HG03045 (cell line): ENCODE results near the gene SLC44A3.

Experiments
- ATAC-seq: cut with Tn5 transposase; IDR thresholded peaks from one replicate; pipeline ENCODE4 v1.9.1; 2021; ENCODE audit warnings: mild to moderate bottlenecking, moderate library complexity; ENCODE audit not compliant: unreplicated experiment

SLC44A3 gene

GRCh38 chr1:94872771-94873495, 52.8 kb downstream of the SLC44A3 start:
- no peak for ATAC-seq

DNA sequence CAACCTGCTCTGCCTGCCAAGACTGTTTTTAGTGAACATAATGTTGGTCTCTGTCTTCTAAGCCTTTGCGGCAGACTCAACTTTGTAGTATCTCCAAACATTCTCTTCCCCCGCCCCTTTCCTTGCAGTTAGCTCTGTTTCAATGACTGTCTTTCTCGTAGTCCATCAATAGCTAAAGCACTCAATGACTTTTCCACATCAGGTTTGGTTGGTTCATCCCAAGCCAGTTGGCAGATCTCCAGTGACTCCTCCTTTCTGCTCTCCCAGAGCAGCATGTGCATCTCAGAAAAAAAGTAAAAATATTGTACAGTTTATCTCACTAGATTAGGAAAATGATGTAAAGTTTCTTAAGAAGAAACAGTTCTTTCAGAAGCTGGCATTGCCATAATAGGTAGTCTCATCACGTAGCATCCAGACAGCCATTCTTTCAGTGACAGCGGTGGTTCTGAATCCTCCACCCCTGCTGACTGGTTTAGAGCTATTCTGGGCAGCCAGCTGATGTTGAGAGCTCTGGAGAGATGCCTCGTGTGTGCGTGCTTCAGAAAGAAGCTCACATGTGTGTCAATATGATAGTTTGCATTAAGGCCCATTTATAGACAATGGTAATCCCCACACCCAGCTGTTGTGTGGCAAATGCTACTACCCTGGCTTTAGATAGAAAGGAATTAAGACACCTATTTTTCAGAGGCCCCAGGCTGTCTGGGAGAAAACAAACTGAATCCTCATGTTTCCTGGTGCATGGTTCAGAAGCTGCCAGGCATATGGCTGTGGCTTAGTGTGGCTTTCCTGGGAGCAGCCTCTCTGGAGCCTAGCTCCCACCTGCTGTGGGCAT, 53.6 kb downstream of the SLC44A3 start:
- ATAC-seq: no peak

GRCh38 chr1:94874423-94874822, 54.3 kb downstream of the SLC44A3 start:
- ATAC-seq: no peak

DNA sequence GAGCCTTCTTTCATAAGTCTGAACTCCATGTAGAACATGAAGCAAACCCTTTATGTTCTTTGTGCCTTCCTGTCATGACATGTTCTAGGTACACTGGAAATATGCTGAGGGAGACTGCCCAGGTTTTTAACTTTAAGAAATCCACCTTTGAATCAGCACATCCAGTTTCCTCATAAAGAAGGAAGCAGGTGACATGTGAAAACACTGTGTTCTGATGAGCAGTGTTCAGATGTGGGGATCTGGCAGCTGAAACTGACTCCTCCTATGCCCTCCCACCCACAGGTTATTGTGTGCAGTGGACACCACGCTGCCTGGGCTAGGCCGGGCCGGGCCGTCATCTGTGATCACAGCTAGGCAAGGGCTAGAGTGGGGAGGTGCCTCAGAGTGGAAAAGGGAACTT, 55.6 kb downstream of the SLC44A3 start:
- ATAC-seq: no peak

GRCh38 chr1:94876362-94876761, 56.2 kb downstream of the SLC44A3 start:
- no peak for ATAC-seq

DNA sequence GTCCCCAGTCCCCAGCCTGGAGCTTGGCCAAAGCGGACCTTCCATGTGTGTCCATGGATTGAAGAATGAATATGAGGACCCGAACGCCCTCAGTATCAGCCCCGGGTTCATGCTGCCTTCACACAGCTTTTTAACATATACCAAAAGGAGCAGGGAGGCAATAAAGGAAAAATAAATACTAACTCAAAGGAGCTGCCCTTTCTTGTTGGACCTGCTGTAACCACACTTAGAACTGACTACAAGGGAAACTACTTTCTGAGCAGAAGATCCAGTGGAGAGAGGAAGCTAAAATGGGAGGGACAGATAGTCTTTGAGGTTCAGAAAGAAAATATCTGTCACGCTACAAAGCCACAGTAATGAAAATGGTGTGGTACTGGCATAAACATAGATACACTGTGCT, 58.2 kb downstream of the SLC44A3 start:
- ATAC-seq: no peak

DNA sequence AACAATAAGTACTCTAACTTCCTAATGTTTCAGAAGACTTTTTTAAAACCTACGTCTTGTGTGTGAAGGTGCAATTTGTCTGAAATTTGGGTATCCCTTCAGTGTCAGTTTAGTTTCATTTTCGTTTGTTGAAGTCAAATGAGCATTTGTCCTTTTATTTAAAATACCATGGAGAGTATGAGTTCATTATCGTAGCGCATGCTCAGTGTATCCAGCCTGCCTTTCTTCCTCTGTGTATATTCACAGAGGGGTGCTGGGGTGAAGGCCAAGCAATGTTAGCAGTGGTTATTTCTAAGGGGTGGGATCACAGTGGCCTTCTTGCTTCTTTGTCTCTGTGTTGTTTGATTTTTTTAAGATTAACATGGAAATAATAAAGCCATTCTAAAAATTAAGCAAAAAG, 63.5 kb downstream of the SLC44A3 start:
- ATAC-seq: no peak

DNA sequence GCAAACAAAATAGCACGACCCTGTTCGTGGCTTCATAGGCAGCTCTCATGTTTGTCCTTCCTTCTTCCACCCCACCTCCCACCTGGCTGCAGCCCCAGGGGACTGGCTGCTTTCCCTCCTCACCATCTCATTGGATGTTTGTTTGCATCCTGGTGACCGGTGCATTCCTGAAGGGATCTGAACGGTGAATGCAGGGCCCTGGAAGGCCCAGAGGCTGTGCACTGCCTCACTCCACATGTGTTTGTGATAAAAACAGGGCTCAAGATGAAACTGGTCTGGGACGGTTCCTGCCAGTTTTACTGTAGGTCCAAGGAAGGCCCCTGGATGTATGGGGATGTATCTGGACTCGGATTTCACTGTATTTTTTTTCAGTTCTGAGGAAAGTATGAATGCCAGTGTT, 63.9 kb downstream of the SLC44A3 start:
- no peak for ATAC-seq

- no peak for ATAC-seq
These were observed 64.3 kb downstream of the SLC44A3 start for GRCh38 chr1:94884507-94884906.

GRCh38 chr1:94886361-94886760, 66.2 kb downstream of the SLC44A3 start:
- no peak for ATAC-seq

GRCh38 chr1:94887106-94887505, 66.9 kb downstream of the SLC44A3 start:
- ATAC-seq: no peak

- no peak for ATAC-seq
These were observed 67.5 kb downstream of the SLC44A3 start for GRCh38 chr1:94887603-94888171.

DNA sequence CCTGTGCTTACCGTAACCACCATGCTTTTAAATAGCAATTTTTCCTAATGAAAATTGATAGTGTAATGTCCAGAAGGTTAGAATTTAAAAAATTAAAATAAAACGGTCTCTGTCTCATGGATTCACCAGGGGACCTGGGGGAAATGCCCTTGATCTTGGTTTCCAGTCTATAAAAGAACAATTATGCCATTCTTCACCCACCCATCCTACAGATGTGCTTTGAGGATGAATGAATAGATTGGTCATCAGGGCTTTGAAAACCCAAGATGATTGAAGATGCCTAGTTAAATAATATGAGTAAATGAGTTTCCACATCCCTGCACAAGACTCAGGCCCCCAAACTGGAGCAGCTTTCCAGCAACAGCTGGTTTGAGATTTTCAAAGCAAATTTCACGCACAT, 68.0 kb downstream of the SLC44A3 start:
- ATAC-seq: no peak

DNA sequence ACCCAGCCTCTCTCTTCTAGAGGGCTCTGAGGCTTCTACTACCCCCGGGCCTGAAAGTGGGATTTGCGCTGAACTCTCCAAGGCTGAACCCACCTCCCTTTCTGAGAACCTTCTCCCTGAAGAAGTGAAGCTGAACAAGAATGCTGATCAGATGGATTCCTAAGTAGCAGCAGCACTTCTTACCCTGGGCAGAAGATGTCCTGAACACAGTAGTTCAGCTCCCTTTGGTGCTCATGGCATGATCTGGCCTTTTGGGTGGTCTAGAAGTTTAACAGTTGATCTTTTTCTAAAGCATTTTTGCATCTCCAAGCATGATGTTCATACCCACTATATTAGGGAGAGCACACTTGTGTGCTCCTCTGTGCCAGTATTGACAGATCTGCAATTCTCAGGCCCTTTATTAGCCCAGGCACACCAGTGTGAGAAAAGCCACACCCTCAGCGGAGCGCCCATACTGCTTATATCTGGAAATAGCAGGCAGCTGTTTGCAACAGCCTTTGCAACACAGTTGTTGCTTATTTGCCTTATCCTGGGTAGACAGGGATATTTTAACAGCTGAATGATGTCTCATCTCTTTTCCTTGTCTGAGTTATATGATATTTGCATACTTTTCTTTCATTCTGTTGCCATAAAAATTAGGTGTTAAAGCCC, 72.6 kb downstream of the SLC44A3 start:
- no peak for ATAC-seq

GRCh38 chr1:94894630-94895029, 74.5 kb downstream of the SLC44A3 start:
- no peak for ATAC-seq

- ATAC-seq: no peak
These were observed 75.4 kb downstream of the SLC44A3 start for GRCh38 chr1:94895518-94895917.

DNA sequence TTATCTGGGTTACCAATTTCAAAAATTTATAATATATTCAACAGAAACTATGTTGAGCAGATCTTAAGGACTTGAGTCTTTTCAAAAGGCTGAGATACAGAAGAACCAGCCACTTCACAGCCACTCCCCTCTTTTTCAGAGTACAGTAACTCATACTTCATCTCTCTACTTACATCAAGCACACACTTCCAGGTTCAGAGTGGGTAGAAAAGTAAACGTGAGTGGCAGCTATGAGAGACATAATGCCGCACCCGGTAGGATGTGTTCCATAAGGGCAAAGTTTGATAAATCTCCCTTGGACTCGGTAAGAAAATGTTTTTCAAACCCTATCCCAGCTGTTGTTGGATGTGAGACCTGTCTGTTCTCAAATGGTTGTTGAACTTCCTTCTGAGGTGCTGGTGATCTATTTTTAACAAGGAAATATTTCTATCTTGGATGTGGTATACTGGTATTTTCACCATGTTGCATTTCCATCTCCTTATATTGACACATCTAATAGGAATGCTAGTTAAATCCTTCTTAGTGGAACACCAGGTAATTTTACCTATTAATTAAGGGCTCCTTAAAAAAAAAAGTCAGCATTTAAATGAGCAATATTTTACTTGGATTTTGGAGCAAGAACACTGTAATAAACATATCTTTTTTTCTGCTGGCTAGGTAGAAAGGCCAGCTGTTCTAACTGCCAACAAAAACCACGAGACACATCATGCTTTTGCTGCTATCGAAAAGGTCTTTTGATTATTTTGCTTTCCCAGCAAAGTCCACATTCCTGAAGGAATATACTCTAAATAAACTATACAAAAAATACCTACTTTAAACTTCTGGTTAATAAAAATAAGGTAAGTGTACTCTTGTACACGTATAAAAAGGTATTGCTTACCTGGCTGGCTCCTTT, 78.6 kb downstream of the SLC44A3 start:
- ATAC-seq: no peak

DNA sequence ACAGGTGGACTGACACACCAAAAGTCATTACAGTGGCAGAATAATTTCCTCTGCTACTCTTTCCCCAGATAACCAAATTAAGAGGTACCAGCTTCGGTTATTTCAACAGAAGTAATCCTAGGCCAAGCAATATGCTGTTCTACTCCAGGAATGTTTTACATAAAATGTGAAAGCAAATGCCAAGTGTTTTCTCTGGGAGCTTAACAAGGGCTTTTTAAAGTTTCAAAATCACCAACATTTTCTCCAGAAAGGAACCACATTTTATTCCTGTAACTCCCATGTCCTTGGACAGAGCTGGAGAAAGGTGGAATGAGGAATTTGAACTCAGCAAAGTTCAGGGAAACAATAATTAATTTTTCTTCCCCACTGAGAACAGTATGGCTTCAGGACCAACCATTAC, 79.6 kb downstream of the SLC44A3 start:
- ATAC-seq: no peak

GRCh38 chr1:94901841-94902240, 81.7 kb downstream of the SLC44A3 start:
- no peak for ATAC-seq

DNA sequence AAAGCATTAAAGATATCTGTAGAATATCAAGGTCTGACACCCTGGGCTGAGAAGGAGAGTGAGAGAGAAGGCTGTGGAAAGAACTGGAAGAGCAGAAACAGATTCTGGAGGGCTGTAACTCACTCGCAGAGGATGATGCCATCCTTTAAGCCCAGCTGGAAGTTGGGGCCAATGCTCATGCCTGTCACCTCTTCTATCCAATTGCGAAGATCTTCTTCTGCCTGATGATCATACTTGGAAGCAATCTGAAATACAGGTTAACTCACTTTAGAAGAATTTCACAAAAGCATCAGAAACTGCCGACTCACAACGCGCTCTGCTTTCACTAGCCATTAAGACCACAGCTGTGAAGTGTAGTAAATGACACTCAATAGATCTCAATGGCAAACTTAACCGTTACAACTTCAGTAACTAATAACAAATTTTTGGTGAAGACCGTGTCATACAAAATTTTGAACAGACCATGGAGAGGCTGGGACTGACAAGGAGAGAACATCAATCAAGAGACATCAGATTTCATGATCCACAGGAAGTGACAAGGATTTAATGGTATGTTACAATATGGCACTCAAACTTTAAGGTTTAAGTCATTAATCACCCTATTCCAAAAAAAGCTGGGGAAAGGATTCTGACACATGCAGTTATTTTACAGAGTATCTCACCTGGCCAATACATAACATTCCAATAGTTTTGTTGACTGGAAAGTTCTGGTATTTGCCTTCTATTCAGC, 83.3 kb downstream of the SLC44A3 start:
- ATAC-seq: no peak
